ENCODE results near the gene EXOC4.

EXOC4 gene

GRCh38 chr7:133795068-133795665, 542.3 kb downstream of the EXOC4 start:
- DNase-seq (ENCODE audit: low read depth, low spot score), result no peak
- H3K27ac ChIP-seq, result no peak overlapping the region

- no peak for DNase-seq (ENCODE audit: low read depth, low spot score)
- H3K27ac ChIP-seq, result no peak overlapping the region
These were observed 544.2 kb downstream of the EXOC4 start for GRCh38 chr7:133796782-133797745.

GRCh38 chr7:133797818-133798520, 545.1 kb downstream of the EXOC4 start:
- DNase-seq (ENCODE audit: low read depth, low spot score), result no peak

GRCh38 chr7:133801341-133801740, 548.5 kb downstream of the EXOC4 start:
- H3K27ac ChIP-seq, result no peak overlapping the region
- DNase-seq (ENCODE audit: low read depth, low spot score), result no peak

More at GRCh38 chr7:133797818-133798520, 545.1 kb downstream of the EXOC4 start:
- no peak overlapping the region for H3K27ac ChIP-seq

- no peak for DNase-seq (ENCODE audit: low read depth, low spot score)
These were observed 551.2 kb downstream of the EXOC4 start for GRCh38 chr7:133804127-133804526.

GRCh38 chr7:133805426-133805825, 552.5 kb downstream of the EXOC4 start:
- no peak overlapping the region for H3K27ac ChIP-seq
- no peak for DNase-seq (ENCODE audit: low read depth, low spot score)

More at GRCh38 chr7:133804127-133804526, 551.2 kb downstream of the EXOC4 start:
- no peak overlapping the region for H3K27ac ChIP-seq

- no peak for DNase-seq (ENCODE audit: low read depth, low spot score)
- no peak overlapping the region for H3K27ac ChIP-seq
These were observed 555.0 kb downstream of the EXOC4 start for GRCh38 chr7:133807624-133808492.

- H3K27ac ChIP-seq, result no peak overlapping the region
- DNase-seq (ENCODE audit: low read depth, low spot score), result no peak
These were observed 555.6 kb downstream of the EXOC4 start for GRCh38 chr7:133808493-133808866.

- no peak for DNase-seq (ENCODE audit: low read depth, low spot score)
- no peak overlapping the region for H3K27ac ChIP-seq
These were observed 560.0 kb downstream of the EXOC4 start for GRCh38 chr7:133812877-133813276.

- H3K27ac ChIP-seq, result no peak overlapping the region
- DNase-seq (ENCODE audit: low read depth, low spot score), result peak; percentile 14
These were observed 562.8 kb downstream of the EXOC4 start for GRCh38 chr7:133815611-133816210.

- no peak for DNase-seq (ENCODE audit: low read depth, low spot score)
- no peak overlapping the region for H3K27ac ChIP-seq
These were observed 566.8 kb downstream of the EXOC4 start for GRCh38 chr7:133819695-133820094.

- DNase-seq (ENCODE audit: low read depth, low spot score), result no peak
- no peak overlapping the region for H3K27ac ChIP-seq
These were observed 567.7 kb downstream of the EXOC4 start for GRCh38 chr7:133820584-133820983.

- no peak for DNase-seq (ENCODE audit: low read depth, low spot score)
- no peak overlapping the region for H3K27ac ChIP-seq
These were observed 568.3 kb downstream of the EXOC4 start for GRCh38 chr7:133821171-133821570.

GRCh38 chr7:133822001-133822641, 569.2 kb downstream of the EXOC4 start:
- DNase-seq (ENCODE audit: low read depth, low spot score), result no peak

GRCh38 chr7:133822868-133823552, 570.1 kb downstream of the EXOC4 start:
- H3K27ac ChIP-seq, result no peak overlapping the region
- DNase-seq (ENCODE audit: low read depth, low spot score), result no peak

More at GRCh38 chr7:133822001-133822641, 569.2 kb downstream of the EXOC4 start:
- H3K27ac ChIP-seq, result peak overlapping the region; percentile 3

- H3K27ac ChIP-seq, result no peak overlapping the region
- DNase-seq (ENCODE audit: low read depth, low spot score), result no peak
These were observed 571.3 kb downstream of the EXOC4 start for GRCh38 chr7:133824132-133824531.

GRCh38 chr7:133827707-133828623, 575.1 kb downstream of the EXOC4 start:
- peak; percentile 56 for DNase-seq (ENCODE audit: low read depth, low spot score)
- peak overlapping the region; percentile 2 for H3K27ac ChIP-seq

Data from epithelial cell of prostate (primary cell).